GM04504 (cell line): ENCODE results near the gene RALBP1.

ENCODE experiments used
- DNase-seq: peaks from one replicate; pipeline ENCODE4 v3.0.0-alpha.2; 2012; ENCODE audit warnings: low read depth

RALBP1 gene

GRCh38 chr18:9549405-9549804, 74.1 kb downstream of the RALBP1 start:
- no peak for DNase-seq

- no peak for DNase-seq
Observed at GRCh38 chr18:9550429-9550828, 75.1 kb downstream of the RALBP1 start.

GRCh38 chr18:9552191-9552590, 76.9 kb downstream of the RALBP1 start:
- no peak for DNase-seq

GRCh38 chr18:9552616-9553015, 77.3 kb downstream of the RALBP1 start:
- no peak for DNase-seq

GRCh38 chr18:9557250-9557943, 82.1 kb downstream of the RALBP1 start:
- no peak for DNase-seq

- DNase-seq = no peak
Observed at GRCh38 chr18:9558387-9559064, 83.2 kb downstream of the RALBP1 start.

- DNase-seq = no peak
Observed at GRCh38 chr18:9559253-9559652, 83.9 kb downstream of the RALBP1 start.

GRCh38 chr18:9561759-9562158, 86.4 kb downstream of the RALBP1 start:
- DNase-seq = no peak

- no peak for DNase-seq
Observed at GRCh38 chr18:9562584-9562983, 87.3 kb downstream of the RALBP1 start.

GRCh38 chr18:9563331-9563730, 88.0 kb downstream of the RALBP1 start:
- DNase-seq = no peak

GRCh38 chr18:9565407-9565806, 90.1 kb downstream of the RALBP1 start:
- DNase-seq = no peak

- no peak for DNase-seq
Observed at GRCh38 chr18:9568186-9568585, 92.9 kb downstream of the RALBP1 start.

- DNase-seq = no peak
Observed at GRCh38 chr18:9569178-9569577, 93.9 kb downstream of the RALBP1 start.

- DNase-seq = no peak
Observed at GRCh38 chr18:9570255-9570654, 94.9 kb downstream of the RALBP1 start.

GRCh38 chr18:9571546-9571945, 96.2 kb downstream of the RALBP1 start:
- no peak for DNase-seq

- no peak for DNase-seq
Observed at GRCh38 chr18:9574473-9575115, 99.3 kb downstream of the RALBP1 start.

GRCh38 chr18:9575558-9575957, 100.2 kb downstream of the RALBP1 start:
- DNase-seq = peak; percentile 59

GRCh38 chr18:9577361-9577760, 102.0 kb downstream of the RALBP1 start:
- DNase-seq = no peak

GRCh38 chr18:9578306-9578705, 103.0 kb downstream of the RALBP1 start:
- DNase-seq = no peak

- DNase-seq = no peak
Observed at GRCh38 chr18:9581667-9582066, 106.4 kb downstream of the RALBP1 start.

- DNase-seq = no peak
Observed at GRCh38 chr18:9586814-9587213, 111.5 kb downstream of the RALBP1 start.
